WTC11 (cell line): ENCODE data around the gene KIRREL3. TPM values are rescaled to one million over a fixed set of nuclear protein-coding genes. Genes with fewer than 3 reads are reported as not detected.

Source experiments
- ATAC-seq: fragments of 200-7000 bp; cut with Tn5 transposase; 2 replicates; pipeline ENCODE4 v1.10.0; 2021; ENCODE audit warnings: mild to moderate bottlenecking, moderate library complexity
- CTCF ChIA-PET: fragments of 300-600 bp; sonication (Branson Sonifier 250); formaldehyde crosslinking; loops from one replicate; lab custom pipeline; 2021; ENCODE audit warnings: antibody characterized with exemption; lab: Charles Lee
- POLR2A ChIA-PET: fragments of 350-600 bp; sonication (Branson Sonifier 250); formaldehyde crosslinking; loops from one replicate; lab custom pipeline; 2021; ENCODE audit warnings: antibody characterized with exemption; lab: Charles Lee
- DNase-seq: peaks from one replicate; pipeline ENCODE4 v3.0.0; 2021; ENCODE audit warnings: low spot score
- H3K27ac Mint-ChIP-seq: 2 replicates; pipeline ENCODE4 v1.8.0; 2021; ENCODE audit warnings: mixed read lengths
- H3K27me3 Mint-ChIP-seq: 2 replicates; pipeline ENCODE4 v1.8.0; 2021; ENCODE audit warnings: low read depth, mild to moderate bottlenecking, moderate library complexity, mixed read lengths
- H3K36me3 Mint-ChIP-seq: 2 replicates; pipeline ENCODE4 v1.8.0; 2021; ENCODE audit warnings: mixed read lengths
- H3K4me1 Mint-ChIP-seq: 2 replicates; pipeline ENCODE4 v1.8.0; 2022; ENCODE audit warnings: mixed read lengths
- H3K4me3 Mint-ChIP-seq: 2 replicates; pipeline ENCODE4 v1.8.0; 2021; ENCODE audit warnings: mild to moderate bottlenecking, moderate library complexity, mixed read lengths
- H3K9me3 Mint-ChIP-seq: 2 replicates; pipeline ENCODE4 v1.8.0; 2021; ENCODE audit warnings: mixed read lengths
- ATF1 ChIP-seq: sonication (generic); formaldehyde crosslinking; IDR thresholded peaks from 2 replicates; pipeline ENCODE4 v1.8.1; 2023; ENCODE audit warnings: mild to moderate bottlenecking, moderate library complexity, missing genetic modification reagents
- ATF2 ChIP-seq: sonication (generic); formaldehyde crosslinking; IDR thresholded peaks from 2 replicates; pipeline ENCODE4 v1.8.1; 2022; ENCODE audit warnings: low read depth, missing genetic modification reagents, borderline replicate concordance
- CREM ChIP-seq: sonication (generic); formaldehyde crosslinking; IDR thresholded peaks from 2 replicates; pipeline ENCODE4 v1.8.1; 2022; ENCODE audit warnings: mild to moderate bottlenecking, missing genetic modification reagents, moderate library complexity
- EMX1 ChIP-seq: fragments of 250-450 bp; sonication (Bioruptor Pico); IDR thresholded peaks from 2 replicates; pipeline ENCODE4 v1.8.0; 2021; ENCODE audit warnings: mild to moderate bottlenecking
- ERG ChIP-seq: fragments of 250-450 bp; sonication (Bioruptor Pico); IDR thresholded peaks from 2 replicates; pipeline ENCODE4 v1.8.0; 2021; ENCODE audit warnings: mild to moderate bottlenecking
- FOXP1 ChIP-seq: sonication (generic); formaldehyde crosslinking; IDR thresholded peaks from 2 replicates; pipeline ENCODE4 v1.8.0; 2022; ENCODE audit warnings: missing genetic modification reagents, mild to moderate bottlenecking, moderate library complexity, borderline replicate concordance
- GABPB1 ChIP-seq: sonication (generic); formaldehyde crosslinking; IDR thresholded peaks from 2 replicates; pipeline ENCODE4 v1.8.1; 2023; ENCODE audit warnings: mild to moderate bottlenecking, missing genetic modification reagents
- GTF2I ChIP-seq: fragments of 250-450 bp; sonication (Bioruptor Pico); conservative IDR thresholded peaks from 2 replicates; pipeline ENCODE4 v1.4.0; 2021; ENCODE audit warnings: mild to moderate bottlenecking
- JAZF1 ChIP-seq: fragments of 250-450 bp; sonication (Bioruptor Pico); IDR thresholded peaks from 2 replicates; pipeline ENCODE4 v1.9.0; 2021; ENCODE audit warnings: moderate library complexity, mild to moderate bottlenecking, inconsistent platforms
- JUN ChIP-seq: sonication (generic); formaldehyde crosslinking; IDR thresholded peaks from 2 replicates; pipeline ENCODE4 v1.8.0; 2023; ENCODE audit warnings: mild to moderate bottlenecking, missing genetic modification reagents
- NR3C1 ChIP-seq: sonication (generic); formaldehyde crosslinking; conservative IDR thresholded peaks from 2 replicates; pipeline ENCODE4 v1.8.1; 2023; ENCODE audit warnings: low read depth, mild to moderate bottlenecking, missing genetic modification reagents
- TCF7 ChIP-seq: sonication (generic); formaldehyde crosslinking; IDR thresholded peaks from 2 replicates; pipeline ENCODE4 v1.8.0; 2022; ENCODE audit warnings: mild to moderate bottlenecking, low read depth, missing genetic modification reagents, moderate library complexity
- TP53 ChIP-seq: sonication (generic); formaldehyde crosslinking; IDR thresholded peaks from 2 replicates; pipeline ENCODE4 v1.8.1; 2023; ENCODE audit warnings: mild to moderate bottlenecking, missing genetic modification reagents
- ZNF121 ChIP-seq: sonication (generic); formaldehyde crosslinking; IDR thresholded peaks from 2 replicates; pipeline ENCODE4 v1.8.0; 2023; ENCODE audit warnings: missing genetic modification reagents
- ZNF138 ChIP-seq: sonication (generic); formaldehyde crosslinking; conservative IDR thresholded peaks from 2 replicates; pipeline ENCODE4 v1.8.1; 2022; ENCODE audit warnings: mild to moderate bottlenecking, moderate library complexity, missing genetic modification reagents
- ZNF232 ChIP-seq: sonication (generic); formaldehyde crosslinking; IDR thresholded peaks from 2 replicates; pipeline ENCODE4 v1.8.0; 2022; ENCODE audit warnings: mild to moderate bottlenecking, missing genetic modification reagents
- ZNF317 ChIP-seq: sonication (generic); formaldehyde crosslinking; IDR thresholded peaks from 2 replicates; pipeline ENCODE4 v1.8.1; 2023; ENCODE audit warnings: low read depth, mild to moderate bottlenecking, moderate library complexity, missing genetic modification reagents, borderline replicate concordance
- ZNF416 ChIP-seq: fragments of 250-450 bp; sonication (Bioruptor Pico); IDR thresholded peaks from 2 replicates; pipeline ENCODE4 v1.9.0; 2021; ENCODE audit warnings: mild to moderate bottlenecking, inconsistent platforms
- total RNA-seq: library from RNA; stranded (reverse); gene quantifications from 3 replicates; pipeline ENCODE4 v1.2.3, GENCODE V29; 2021
- TF ChIP-seq, protein P1 (sequence below): sonication (generic); formaldehyde crosslinking; IDR thresholded peaks from 2 replicates; pipeline ENCODE4 v1.8.0; 2023; ENCODE audit warnings: missing genetic modification reagents
- TF ChIP-seq, protein P2 (sequence below): sonication (generic); formaldehyde crosslinking; IDR thresholded peaks from 2 replicates; pipeline ENCODE4 v1.8.0; 2022; ENCODE audit warnings: mild to moderate bottlenecking, missing genetic modification reagents
- TF ChIP-seq, protein P3 (sequence below): sonication (generic); formaldehyde crosslinking; IDR thresholded peaks from 2 replicates; pipeline ENCODE4 v1.8.1; 2023; ENCODE audit warnings: mild to moderate bottlenecking, missing genetic modification reagents, moderate library complexity
- TF ChIP-seq, protein P4 (sequence below): sonication (generic); formaldehyde crosslinking; IDR thresholded peaks from 2 replicates; pipeline ENCODE4 v1.8.1; 2023; ENCODE audit warnings: mild to moderate bottlenecking, missing genetic modification reagents, moderate library complexity

Gene KIRREL3
- total RNA-seq, 1 experiment from 2014 or later: 0.59 TPM

- H3K4me3 Mint-ChIP-seq: no peak overlapping the region
- peaks cover 48% of the 10 kb centered on the region for H3K4me1 Mint-ChIP-seq
- no peaks in the 10 kb centered on the region for H3K9me3 Mint-ChIP-seq
- ChIA-PET CTCF (interaction anchor here (1.3 kb wide), 1 partner anchor 67 kb away, joined by 4 read pairs; no protein-coding TSS in a partner anchor), POLR2A (no interaction called here)
- TF ChIP-seq CREM (CRISPR knock-in tag): no peak
- no peak for TF ChIP-seq TP53 (CRISPR knock-in tag)
- no peak for TF ChIP-seq JAZF1 (CRISPR knock-in tag)
- TF ChIP-seq TCF7: no peak
- H3K27me3 Mint-ChIP-seq: no peaks in the 10 kb centered on the region
- ATAC-seq (no peak), DNase-seq (no peak)
- H3K36me3 Mint-ChIP-seq: no peaks in the 10 kb centered on the region
- H3K27ac Mint-ChIP-seq: no peak overlapping the region
These were observed 453.4 kb downstream of the KIRREL3 start for GRCh38 chr11:126547161-126547560.

DNA sequence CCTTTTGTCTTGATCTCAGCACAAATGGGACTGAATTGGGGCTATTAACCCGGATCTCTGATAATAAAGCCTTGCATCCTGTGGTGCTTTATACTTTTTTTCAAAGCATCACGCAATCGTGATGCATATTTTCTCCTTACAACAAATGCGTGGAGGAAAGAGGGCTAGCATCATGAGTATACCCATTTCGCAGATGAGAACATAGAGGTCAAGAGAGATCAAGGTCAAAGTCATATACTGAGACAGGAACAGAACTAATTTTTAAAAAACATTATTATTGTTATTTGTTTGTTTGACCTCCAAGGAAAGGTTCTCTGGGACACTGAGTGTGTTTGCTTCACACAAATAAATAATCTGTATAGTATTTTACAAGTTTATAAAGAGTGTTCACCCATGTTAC lies 453.9 kb downstream of the KIRREL3 start:
- POLR2A ChIA-PET: no interaction called here
- H3K4me1 Mint-ChIP-seq: peaks cover 51% of the 10 kb centered on the region
- H3K4me3 Mint-ChIP-seq: no peak overlapping the region
- H3K27me3 Mint-ChIP-seq: no peaks in the 10 kb centered on the region
- CTCF ChIA-PET: interaction anchor here (1.3 to 1.7 kb wide), 2 partner anchors 66 kb away, joined by 4 to 6 read pairs; no protein-coding TSS in a partner anchor
- DNase-seq: no peak
- no peaks in the 10 kb centered on the region for H3K36me3 Mint-ChIP-seq
- no peak overlapping the region for H3K27ac Mint-ChIP-seq
- H3K9me3 Mint-ChIP-seq: no peaks in the 10 kb centered on the region
- ATAC-seq: no peak
- TF ChIP-seq GABPB1 (CRISPR knock-in tag) (no peak), ATF1 (CRISPR knock-in tag) (no peak), ZNF138 (no peak), ZNF317 (no peak), TCF7 (no peak)

- no peaks in the 10 kb centered on the region for H3K9me3 Mint-ChIP-seq
- DNase-seq: no peak
- no peaks in the 10 kb centered on the region for H3K36me3 Mint-ChIP-seq
- peaks cover 54% of the 10 kb centered on the region for H3K4me1 Mint-ChIP-seq
- H3K4me3 Mint-ChIP-seq: no peak overlapping the region
- no peak overlapping the region for H3K27ac Mint-ChIP-seq
- no peak for ATAC-seq
- no peaks in the 10 kb centered on the region for H3K27me3 Mint-ChIP-seq
- ChIA-PET POLR2A (no interaction called here), CTCF (interaction anchor here (1.7 kb wide), 1 partner anchor 66 kb away, joined by 6 read pairs; no protein-coding TSS in a partner anchor)
- TF ChIP-seq, protein P1, sequence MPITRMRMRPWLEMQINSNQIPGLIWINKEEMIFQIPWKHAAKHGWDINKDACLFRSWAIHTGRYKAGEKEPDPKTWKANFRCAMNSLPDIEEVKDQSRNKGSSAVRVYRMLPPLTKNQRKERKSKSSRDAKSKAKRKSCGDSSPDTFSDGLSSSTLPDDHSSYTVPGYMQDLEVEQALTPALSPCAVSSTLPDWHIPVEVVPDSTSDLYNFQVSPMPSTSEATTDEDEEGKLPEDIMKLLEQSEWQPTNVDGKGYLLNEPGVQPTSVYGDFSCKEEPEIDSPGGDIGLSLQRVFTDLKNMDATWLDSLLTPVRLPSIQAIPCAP (CRISPR knock-in tag): no peak
- TF ChIP-seq, protein P2, sequence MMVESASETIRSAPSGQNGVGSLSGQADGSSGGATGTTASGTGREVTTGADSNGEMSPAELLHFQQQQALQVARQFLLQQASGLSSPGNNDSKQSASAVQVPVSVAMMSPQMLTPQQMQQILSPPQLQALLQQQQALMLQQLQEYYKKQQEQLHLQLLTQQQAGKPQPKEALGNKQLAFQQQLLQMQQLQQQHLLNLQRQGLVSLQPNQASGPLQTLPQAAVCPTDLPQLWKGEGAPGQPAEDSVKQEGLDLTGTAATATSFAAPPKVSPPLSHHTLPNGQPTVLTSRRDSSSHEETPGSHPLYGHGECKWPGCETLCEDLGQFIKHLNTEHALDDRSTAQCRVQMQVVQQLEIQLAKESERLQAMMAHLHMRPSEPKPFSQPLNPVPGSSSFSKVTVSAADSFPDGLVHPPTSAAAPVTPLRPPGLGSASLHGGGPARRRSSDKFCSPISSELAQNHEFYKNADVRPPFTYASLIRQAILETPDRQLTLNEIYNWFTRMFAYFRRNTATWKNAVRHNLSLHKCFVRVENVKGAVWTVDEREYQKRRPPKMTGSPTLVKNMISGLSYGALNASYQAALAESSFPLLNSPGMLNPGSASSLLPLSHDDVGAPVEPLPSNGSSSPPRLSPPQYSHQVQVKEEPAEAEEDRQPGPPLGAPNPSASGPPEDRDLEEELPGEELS: no peak
- no peak for TF ChIP-seq ZNF416 (CRISPR knock-in tag)
- no peak for TF ChIP-seq ATF2 (CRISPR knock-in tag)
- TF ChIP-seq ZNF121: no peak
- TF ChIP-seq ERG: no peak
- no peak for TF ChIP-seq JUN
- TF ChIP-seq GTF2I: no peak
- TF ChIP-seq FOXP1 (CRISPR knock-in tag): no peak
- TF ChIP-seq, protein P3, sequence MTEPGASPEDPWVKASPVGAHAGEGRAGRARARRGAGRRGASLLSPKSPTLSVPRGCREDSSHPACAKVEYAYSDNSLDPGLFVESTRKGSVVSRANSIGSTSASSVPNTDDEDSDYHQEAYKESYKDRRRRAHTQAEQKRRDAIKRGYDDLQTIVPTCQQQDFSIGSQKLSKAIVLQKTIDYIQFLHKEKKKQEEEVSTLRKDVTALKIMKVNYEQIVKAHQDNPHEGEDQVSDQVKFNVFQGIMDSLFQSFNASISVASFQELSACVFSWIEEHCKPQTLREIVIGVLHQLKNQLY (CRISPR knock-in tag): no peak
- TF ChIP-seq ZNF317: no peak
- no peak for TF ChIP-seq EMX1 (CRISPR knock-in tag)
- TF ChIP-seq ZNF232 (CRISPR knock-in tag): no peak
- TF ChIP-seq, protein P4, sequence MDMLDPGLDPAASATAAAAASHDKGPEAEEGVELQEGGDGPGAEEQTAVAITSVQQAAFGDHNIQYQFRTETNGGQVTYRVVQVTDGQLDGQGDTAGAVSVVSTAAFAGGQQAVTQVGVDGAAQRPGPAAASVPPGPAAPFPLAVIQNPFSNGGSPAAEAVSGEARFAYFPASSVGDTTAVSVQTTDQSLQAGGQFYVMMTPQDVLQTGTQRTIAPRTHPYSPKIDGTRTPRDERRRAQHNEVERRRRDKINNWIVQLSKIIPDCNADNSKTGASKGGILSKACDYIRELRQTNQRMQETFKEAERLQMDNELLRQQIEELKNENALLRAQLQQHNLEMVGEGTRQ (CRISPR knock-in tag): no peak
- no peak for TF ChIP-seq NR3C1 (CRISPR knock-in tag)
These were observed 454.4 kb downstream of the KIRREL3 start for GRCh38 chr11:126546191-126546590.
